Central memory CD4-positive, alpha-beta T cell (primary cell): ENCODE results near the gene MAD1L1.

Experiments used
- DNase-seq: peaks from one replicate; pipeline ENCODE4 v3.0.0; 2022

MAD1L1 gene

GRCh38 chr7:2199528-2199927 is 33.2 kb downstream of the MAD1L1 start:
- no peak for DNase-seq

- DNase-seq: no peak
These were observed 34.0 kb downstream of the MAD1L1 start for GRCh38 chr7:2198760-2199159.

- DNase-seq: no peak
These were observed 34.5 kb downstream of the MAD1L1 start for GRCh38 chr7:2198206-2198605.

GRCh38 chr7:2197436-2198155 is 35.1 kb downstream of the MAD1L1 start:
- DNase-seq: no peak

GRCh38 chr7:2196381-2197378 is 36.1 kb downstream of the MAD1L1 start:
- no peak for DNase-seq

- DNase-seq: no peak
These were observed 37.1 kb downstream of the MAD1L1 start for GRCh38 chr7:2195400-2196246.

GRCh38 chr7:2193575-2194305 is 39.0 kb downstream of the MAD1L1 start:
- DNase-seq: no peak

- DNase-seq: no peak
These were observed 39.8 kb downstream of the MAD1L1 start for GRCh38 chr7:2192831-2193534.

- no peak for DNase-seq
These were observed 41.7 kb downstream of the MAD1L1 start for GRCh38 chr7:2191016-2191415.

- DNase-seq: no peak
These were observed 42.2 kb downstream of the MAD1L1 start for GRCh38 chr7:2190531-2190930.

- DNase-seq: no peak
These were observed 46.6 kb downstream of the MAD1L1 start for GRCh38 chr7:2186166-2186565.

- DNase-seq: no peak
These were observed 47.0 kb downstream of the MAD1L1 start for GRCh38 chr7:2185715-2186114.

GRCh38 chr7:2182461-2182860 is 50.3 kb downstream of the MAD1L1 start:
- DNase-seq: no peak

- no peak for DNase-seq
These were observed 51.5 kb downstream of the MAD1L1 start for GRCh38 chr7:2181077-2181854.

GRCh38 chr7:2180081-2180480 is 52.7 kb downstream of the MAD1L1 start:
- DNase-seq: no peak

GRCh38 chr7:2175514-2175913 is 57.2 kb downstream of the MAD1L1 start:
- no peak for DNase-seq

- DNase-seq: no peak
These were observed 57.7 kb downstream of the MAD1L1 start for GRCh38 chr7:2175091-2175490.

GRCh38 chr7:2173189-2173827 is 59.4 kb downstream of the MAD1L1 start:
- no peak for DNase-seq

GRCh38 chr7:2172311-2173188 is 60.2 kb downstream of the MAD1L1 start:
- DNase-seq: no peak
